NCI-H2029 treated with DMSO at 0.1 percent for 48 hours (cell line): ENCODE data around the gene C19orf81.

ENCODE experiments used
- DNase-seq: peaks from one replicate; lab custom pipeline; 2025; lab: John Stamatoyannopoulos, UW

Gene C19orf81

DNA sequence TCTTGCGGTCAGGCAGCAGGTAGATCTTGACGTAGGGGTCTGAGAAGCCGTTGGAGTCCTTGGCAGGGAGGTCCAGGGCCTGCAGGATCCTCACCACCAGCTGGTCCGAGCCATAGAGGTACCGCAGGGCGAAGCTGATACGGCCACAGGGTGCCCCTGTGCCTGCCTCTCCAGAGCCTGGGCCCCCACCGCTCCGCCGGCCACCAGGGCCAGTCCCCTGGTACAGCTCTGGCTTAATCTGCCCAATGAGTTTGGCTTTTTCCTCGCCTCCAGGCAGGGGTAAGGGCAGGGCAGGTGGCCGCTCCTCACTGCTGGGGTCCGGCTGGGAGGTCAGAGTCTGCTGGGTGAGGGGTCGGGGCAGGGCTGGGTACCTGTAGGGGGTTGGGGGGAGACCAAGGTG, 19.4 kb upstream of the C19orf81 start:
- no peak for DNase-seq

DNA sequence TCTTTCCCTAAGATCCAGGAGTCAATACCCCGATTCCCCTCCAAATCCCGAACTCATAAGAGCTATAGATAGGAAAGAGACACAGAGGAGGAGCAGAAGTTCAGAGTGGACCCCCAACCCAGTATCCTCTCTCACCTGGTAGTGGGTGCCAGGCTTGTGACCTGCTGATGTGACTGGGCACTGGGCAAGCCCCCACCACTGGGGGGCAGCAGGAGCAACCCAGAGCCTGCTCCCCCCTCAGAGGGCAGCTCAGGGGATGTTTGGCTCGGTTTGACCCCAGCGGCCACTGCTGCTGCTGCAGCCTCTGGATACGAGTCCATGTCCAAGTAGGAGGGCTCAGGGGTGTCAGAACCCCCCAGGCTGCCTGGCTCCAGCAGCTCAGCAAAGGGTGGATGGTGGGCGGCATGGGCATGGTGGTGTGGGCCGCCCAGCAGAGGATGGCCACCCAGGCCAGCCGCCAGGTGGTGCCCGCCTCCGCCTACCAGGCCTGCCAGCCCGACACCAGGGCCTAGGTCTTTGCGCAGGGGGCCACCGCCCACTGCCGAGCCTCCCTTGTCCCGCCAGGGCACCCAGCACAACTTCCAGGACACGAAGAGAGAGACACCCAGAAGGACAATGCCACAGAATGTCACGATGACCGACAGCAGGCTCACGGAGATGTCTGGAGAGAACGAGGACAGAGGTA, 17.0 kb upstream of the C19orf81 start:
- no peak for DNase-seq

DNA sequence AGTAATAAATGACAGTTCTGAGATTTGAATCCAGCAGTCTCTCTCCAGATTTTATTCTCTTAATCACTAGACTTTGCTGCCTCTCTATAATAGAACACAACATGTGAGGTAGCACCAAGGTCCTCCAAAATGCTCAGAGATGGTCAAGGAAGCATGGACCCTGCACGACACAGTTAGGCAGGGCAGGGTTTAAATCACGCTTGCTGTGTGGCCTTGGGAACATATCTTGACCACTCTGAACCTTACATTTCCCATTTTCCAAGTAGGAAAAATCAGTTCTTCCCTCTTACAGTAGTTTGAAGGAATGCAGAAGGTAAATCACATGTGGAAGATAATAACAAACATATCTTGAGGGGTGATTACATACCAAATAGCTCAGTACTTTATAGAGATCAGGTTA, 15.9 kb upstream of the C19orf81 start:
- no peak for DNase-seq

DNA sequence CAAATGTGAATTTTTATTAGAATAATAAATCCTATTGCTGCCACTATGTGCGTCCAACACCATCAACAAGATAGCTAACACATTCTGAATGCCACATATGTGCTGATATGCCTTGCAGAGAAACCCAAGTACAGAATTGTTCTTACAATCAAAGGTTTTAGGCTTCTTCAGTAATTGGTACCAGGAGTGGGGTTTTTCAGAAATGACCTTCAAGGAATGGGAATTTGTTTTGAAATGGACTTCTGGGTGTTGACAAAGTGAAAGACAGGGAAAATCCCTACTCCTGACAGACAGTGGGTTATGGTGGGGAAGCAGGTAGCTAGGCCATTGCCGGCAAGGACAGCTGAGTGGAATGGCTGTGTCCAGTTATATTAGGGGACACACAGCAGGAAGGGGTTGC, 15.3 kb upstream of the C19orf81 start:
- no peak for DNase-seq

DNA sequence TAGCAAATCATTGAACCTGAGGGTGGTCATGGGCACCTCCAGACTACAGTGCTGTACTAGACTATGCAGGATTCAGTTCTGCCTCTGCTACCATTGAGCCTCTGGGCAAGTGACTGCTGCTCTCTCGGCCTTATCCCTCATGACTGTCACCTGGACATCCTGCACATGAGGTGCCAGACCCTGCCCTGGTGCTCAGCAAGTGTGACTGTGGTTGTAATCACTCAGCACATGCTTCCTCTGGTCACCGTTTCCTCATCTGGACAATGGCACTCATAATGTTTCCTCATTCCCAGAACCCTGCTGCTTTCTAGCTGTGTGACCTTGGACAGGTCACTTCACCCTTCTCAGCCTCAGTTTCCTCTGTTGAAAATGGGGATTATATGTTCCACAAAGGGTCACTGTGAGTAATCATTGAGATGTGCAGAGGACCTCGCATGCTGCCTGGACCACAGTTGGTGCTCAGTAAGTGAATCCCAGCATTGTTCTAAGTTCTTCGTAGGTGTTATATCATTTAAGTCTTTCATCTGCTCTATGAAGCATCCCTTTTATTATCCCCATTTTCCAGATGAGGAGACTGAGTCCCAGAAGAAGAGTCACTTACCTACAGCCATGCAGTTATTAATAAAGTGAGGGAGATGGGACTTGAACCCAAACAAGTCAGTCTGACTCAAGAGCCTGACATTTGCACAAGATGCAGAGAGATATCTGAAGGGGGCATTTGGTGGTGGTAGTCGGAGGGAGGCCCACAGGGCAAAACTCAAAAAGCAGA, 12.7 kb upstream of the C19orf81 start:
- no peak for DNase-seq

DNA sequence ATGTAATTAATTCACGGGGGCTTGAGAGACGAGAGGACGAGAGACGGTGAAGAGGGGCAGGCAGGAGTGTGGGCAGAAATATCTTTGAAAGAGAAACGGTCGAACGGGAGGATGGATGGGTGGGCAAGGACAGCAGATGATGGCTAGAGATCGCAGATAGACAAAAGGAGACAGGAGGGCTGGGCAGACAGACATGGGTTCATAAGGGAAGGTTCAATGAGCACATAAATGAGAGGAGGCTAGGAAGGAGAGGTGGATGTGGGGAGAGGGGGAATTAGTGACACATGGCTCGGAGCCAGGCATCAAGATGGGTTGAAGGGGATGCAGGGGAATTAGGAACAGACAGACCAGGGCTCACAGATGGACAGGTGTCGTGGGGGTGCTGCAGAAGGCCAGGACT, 10.6 kb upstream of the C19orf81 start:
- DNase-seq = no peak

DNA sequence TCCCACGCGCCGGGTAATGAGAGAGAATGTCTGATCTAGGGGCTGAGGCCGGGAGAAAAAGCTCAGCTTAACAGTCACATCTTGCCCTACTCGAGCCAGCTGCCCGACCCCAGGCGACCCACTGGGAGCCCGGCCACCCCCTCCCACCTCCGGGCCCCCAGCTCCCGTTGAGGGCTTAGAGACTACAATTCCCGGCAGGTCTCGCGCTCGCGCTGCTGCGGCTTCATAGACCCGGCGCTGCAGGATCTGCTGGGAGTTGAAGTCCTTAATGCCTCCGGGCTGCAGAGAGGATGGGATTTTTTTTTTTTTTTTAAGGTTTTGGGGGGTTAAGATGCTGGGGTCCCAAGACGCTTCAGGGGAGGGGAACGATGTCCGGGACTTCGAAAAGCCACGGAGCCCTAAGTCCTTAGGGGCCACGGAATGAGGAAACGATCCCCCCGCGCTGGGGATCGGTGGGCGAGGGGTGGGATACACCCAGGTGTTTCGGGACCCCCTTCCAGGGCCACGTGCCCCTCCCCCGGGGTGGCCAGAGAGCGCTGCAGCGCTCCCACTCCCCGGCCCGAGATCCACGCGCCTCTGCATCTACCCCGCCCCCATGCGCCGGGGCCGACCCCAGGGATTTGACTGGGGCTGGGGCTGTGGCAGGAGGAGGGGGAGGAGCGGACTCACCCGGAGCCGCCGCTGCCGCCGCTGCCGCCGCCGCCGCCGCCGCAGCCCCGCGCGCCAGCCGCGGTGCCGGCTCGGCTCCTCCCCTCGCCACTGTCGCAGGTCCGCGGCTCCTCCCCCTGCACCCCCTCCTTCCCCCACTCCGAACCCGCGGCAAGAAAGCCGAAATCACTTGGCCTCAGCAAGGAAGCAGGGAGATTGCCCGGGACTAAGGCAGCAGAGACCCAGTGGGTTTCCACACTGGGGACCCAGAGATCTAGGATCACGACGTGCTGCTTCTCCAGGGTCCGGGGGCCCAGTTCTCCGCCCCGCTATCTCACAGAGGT, 9.8 kb upstream of the C19orf81 start, which contains the start of gene SYT3:
SYT3 (minus strand) TSS at position 761 of the 992 bp plus-strand sequence. CDS start 2,470 bp downstream, outside the sequence.
- DNase-seq = no peak

DNA sequence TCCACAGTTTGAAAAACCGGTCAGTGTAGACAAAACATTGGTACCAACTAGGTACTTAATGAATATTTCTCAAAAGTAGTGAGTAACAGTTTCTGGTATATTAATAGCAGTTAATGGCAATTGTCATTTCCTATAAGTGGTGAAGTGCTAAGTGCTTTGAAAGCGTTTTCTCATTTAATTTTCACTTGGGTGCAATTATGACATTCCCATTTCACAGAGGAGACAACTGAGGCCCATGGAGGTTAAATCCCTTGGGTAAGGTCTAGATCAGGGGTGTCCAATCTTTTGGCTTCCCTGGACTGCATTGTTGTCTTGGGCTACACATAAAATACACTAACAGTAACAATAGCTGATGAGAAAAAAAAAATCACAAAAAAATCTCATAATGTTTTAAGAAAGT, 8.9 kb upstream of the C19orf81 start:
- DNase-seq = no peak

DNA sequence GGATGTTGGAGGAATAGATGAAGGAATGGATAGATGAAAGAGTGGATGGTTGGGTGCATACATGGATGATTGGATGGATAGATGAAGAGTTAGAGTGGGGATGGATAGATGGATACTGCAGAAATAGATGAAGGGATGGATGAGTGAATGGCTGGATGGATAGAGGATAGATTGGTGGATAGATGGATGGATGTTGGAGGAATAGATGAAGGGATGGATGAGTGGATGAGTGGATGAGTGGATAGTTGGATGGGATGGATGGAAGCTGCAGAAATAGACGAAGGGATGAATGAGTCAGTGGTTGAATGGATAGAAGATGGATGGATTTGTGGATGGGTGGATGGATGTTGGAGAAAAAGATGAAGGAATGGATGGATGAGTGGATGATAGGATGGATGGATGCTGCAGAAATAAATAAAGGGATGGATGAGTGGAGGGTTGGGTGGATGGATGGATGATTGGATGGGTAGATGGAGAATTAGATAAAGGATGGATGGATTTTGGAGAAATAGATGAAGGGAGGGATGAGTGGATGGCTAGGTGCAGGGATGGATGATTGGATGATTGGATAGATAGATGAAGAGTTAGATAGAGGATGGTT, 4.8 kb upstream of the C19orf81 start:
- no peak for DNase-seq

DNA sequence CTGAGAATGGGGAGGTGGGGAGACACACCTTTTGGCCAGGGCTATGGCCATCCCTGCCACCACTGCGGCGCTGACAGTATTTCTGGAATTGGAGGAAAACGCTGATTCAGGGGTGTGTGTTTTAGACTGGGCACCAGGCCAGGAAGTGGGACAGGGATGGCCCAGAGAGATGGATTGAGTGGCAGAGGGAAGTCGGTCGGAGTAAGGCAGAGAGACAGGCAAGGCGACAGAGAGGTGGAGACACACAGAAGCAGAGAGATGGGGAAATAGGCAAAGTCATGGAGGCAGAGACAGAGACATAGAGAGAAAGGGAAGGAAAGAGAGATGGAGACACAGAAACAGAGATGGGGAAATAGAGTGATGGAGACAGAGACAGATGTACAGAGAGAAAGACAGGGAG, 4.1 kb upstream of the C19orf81 start:
- DNase-seq = no peak

DNA sequence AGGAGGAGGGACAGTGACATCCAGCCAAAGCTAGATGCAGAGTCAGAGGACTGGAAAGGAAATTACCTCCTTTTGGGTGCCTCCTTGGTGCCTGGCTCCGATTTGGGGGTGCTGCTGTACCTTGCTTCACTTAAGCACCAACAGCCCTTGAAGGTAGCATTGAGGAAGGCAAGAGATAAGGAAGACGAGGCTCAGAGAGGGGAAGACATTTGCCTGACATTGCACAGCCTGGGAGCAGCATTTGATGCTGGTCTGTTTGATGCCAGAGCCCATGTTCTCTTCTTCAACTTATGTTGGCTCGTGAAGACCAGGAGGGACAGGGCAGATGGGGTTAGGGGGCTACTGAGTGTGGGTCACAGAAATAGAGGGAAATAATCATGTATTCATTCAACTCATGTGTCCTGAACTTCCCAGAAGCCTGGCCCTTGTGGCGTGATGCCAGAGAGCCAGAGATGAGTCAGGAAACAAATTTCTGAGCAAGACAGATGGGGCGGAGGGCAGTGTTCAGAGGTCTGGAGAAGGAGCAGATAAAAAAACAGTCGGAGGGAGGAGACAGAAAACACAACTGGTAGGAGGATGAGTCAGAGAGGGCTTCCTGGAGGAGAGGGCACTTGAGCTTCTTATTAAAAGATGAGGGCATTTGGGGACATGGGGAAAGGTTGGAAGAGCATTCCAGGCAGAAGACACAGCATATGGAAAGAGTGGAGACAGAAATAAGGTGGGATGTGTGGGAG, 3.0 kb upstream of the C19orf81 start:
- no peak for DNase-seq

DNA sequence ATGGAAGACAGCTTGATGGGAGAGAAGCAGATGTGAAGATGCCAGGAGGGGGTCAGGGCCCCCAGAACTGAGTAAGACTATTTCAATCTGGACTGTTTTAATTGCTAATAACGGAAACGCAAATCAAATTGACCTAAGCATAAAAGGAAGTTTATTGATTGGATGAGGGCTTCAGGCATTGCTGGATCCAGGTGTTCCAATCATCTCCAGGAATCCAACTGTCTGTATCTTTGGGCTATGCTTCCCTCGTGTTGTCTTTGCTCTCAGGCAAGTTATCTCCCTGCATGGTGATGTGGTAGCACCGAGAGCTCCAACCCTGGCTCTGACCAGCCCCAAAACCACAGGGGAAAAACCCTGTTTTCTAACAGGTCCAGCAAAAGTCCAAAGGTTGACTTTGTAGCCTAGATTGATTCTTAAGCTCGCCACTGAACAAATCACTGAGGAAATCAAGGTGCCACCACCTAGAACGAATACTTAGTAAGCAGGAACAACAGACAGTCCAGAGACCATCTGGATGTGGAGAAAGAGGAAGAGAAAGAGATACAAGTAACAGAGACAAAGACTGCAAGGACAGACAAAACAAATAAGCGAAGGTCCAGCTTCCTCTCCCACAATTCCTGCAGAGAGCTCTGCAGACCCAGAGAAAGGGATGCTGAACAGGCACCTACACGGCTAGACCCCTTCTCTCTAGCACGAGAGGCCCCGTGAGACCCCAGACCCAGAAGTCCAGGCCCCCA, 1.2 kb upstream of the C19orf81 start:
- no peak for DNase-seq

DNA sequence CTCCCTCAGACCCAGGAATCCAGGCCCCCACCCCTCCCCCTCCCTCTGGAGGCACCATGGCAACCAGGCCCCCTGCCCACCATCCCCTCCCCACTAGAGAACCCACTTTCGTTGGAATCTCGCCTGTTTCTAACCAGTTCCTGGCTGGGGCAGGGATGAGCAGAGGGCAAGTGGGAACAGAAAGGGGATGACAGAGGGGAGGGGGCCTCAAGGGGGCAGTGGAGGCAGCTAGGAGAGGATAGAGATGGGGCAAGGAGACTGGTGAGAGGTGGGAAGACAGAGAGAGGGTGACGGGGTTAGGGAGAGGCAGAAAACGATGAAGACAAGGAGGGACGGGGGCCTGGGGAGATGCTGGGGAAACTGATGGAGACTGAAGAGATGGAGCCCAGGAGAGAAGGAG, 586 bp upstream of the C19orf81 start:
- DNase-seq = no peak

DNA sequence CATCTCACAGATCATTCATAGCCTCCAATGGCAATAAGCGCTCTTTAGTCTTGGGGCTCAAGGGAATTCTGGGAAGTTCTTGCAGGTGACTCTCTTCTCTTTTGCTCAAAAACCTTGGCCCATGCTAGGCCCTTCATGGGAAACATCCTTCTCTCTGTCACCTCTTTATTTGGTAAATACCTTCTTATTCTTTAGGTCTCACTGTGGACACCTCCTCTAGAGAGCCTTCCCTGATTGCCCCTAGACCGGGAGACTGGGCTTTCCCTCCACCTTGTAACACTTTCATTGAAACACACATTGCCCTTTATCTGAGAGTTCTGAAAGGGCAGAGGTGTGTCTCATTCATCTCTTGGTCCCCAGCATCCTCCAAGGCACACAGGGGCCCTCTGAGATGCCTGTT, 1.9 kb downstream of the C19orf81 start:
- DNase-seq = no peak

DNA sequence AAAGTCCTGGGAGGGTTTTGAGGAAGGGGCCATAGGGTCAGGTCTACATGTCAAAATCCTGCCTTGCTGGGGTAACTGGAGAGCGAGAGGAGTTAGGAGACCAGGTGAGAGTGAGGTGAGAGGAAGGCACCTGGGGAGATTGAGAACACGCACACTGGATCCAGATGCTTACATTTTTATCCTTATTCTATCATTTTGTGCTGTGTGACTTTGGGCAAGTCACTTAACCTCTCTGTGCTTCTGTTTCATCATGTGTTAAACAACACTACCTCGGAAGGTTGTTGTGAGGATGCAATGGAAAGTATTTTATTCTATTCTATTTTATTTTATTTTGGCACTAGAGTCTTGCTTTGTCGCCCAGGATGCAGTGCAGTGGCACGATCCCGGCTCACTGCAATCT, 3.5 kb downstream of the C19orf81 start:
- no peak for DNase-seq

DNA sequence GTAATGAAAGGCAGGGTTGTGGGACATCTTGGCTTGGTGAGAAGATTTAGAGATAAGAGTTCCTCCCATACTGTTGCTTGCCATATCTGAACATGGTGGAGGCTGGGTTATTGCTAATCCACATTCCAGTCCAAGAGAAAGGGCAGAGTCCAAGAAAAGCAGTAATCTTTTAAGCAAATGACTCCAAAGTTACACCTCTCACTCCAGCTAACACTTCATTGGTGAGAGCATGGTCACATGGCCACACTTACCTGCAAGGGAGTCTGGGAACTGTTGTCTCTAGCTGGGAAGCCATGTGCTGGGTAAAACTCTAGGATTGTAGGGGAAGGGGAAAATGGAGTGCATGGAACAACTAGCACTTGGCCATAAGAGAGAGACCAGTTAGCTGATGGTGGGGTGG, 5.6 kb downstream of the C19orf81 start:
- no peak for DNase-seq

DNA sequence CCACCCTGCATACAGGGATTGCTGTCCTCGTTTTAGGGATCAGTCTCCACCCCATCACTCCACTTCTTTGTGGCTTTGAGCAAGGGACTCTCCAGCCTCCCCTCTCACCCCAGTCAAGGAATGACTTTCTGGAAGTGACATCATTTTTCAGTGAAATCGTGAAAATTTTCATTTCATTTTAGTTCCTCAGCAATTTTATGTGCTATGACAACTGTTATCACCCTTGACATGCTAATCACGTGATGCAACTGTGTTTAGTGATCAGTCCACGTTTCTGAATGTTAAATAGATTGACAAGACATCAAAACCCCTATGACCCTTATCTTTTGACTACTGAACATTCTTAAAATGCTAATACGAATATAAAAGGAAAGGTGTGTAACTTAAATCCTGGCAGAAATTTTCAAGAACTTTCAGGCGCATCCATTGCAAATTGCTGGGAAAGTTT, 8.0 kb downstream of the C19orf81 start:
- no peak for DNase-seq

DNA sequence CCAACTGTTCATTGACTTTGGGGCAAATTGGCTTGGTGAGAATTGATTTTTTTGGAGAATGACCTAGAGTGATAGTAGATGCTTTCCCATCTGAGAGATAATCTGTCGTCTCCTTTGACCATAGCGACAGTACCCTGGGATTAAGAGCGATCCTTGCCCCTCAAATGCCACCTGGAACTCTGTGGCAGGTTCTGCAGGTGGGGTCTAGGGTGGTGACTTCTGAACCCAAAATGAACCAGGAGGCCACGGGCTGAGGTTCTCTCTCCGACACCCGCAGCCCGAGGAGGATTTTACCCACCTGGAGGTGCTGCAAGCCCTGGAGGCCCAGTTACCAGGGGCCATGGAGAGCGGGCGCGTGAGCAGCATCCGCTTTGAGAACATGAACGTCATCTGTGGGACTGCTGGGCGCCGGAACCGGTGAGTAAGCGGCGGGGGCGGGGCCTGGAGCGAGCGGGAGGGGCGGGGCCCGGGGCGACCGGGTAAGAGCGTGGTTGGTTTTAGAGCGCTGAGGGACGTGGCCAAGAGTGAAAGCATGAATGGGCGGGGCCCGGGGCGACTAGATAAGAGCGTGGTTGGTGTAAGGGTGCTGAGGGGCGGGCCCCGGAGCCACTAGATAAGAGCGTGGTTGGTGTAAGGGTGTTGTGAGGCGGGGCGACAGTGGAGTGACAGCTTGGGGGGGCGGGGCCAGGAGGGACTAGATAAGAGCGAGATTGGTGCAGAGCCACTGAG, 8.6 kb downstream of the C19orf81 start:
- DNase-seq = no peak

DNA sequence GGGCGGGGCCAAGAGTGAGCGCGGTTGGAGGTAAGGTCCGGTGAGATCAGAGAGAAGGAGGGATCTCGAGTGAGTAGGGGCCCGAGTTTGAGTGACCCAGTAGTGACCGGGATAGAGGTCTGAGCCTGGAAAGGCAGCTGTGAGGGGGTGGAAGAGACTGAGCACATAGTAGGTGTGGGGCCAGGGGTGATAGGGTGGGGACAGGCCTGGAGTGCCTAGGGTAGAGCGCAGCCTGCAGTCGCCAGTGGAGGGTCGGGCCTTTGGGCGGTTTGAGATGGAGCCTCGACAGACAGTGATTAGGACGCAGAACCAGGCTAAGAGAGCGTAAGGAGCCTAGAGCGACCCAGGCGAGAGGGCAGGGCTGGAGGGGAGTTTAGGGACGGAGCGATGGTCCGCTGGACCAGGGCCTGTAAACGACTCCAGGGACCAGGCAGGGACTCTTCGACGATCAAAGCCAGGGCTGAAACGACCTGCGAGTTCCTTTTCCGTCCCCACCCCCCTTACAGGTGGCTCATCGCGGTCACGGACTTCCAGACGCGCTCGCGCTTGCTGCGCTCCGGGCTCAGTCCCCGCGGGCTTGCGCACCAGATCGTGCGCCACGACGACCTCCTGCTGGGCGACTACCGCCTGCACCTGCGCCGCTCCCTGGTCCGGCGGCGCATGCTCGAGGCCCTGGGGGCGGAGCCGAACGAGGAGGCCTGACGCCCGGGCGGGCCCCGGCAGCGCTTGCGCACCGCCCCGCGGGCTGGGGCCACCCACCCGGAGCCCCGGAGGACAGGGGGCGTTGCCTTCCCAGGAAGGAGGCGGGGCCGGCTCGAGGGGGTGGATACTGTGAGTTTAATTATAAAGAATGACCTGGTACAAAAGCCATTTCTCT, 9.4 kb downstream of the C19orf81 start:
- no peak for DNase-seq
